CD4-positive, alpha-beta T cell treated with Interleukin-1 beta for 1 hour (primary cell): ENCODE results near the gene TRPC5OS.
A peak's percentile ranks its signal among the peaks of the same experiment; 100 is the strongest.

Experiments used
- DNase-seq, 2 donors: peaks; one replicate each; pipeline ENCODE4 v3.0.0-alpha.2; 2020 to 2022

TRPC5OS gene

DNA sequence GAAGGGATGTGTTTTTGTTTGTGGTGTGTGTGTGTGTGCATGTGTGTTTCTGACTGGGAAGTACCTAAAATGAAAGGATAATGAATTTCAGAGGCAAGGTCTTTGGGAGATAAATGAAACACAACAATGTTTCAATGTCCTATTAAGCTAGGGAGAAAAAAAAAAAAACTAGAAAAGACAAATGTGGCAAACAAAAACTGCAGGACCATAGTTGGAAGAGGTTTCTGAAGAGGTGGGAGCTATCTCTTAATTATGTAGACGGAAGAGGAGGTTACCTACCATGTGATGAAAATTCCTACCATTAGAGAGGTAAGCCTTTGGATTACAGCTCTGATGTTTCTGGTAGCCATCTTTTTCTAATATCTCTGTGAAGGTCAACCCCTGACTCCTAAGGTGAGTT is at the start of gene TRPC5OS:
Gene TRPC5OS, plus strand, starts transcription at position 301 of the 400 bp plus-strand sequence. CDS start 25,669 bp downstream, outside the sequence.
- no peak for DNase-seq

DNA sequence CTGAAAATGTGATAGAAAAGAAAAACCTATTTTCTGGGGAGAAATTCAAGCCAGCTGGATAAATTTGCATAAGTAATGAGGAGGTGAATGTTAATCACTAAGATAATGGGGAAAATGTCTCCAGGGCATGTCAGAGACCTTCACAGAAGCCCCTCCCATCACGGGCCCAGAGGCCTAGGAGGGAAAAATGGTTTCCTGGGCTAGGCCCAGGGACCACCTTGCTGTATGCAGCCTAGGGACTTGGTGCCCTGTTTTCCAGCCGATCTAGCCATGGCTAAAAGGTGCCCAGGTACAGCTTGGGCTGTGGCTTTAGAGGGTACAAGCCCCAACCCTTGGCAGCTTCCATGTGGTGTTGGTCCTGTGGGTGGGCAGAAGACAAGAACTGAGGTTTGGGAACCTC is 46.6 kb upstream of the TRPC5OS start:
- DNase-seq: no peak

DNA sequence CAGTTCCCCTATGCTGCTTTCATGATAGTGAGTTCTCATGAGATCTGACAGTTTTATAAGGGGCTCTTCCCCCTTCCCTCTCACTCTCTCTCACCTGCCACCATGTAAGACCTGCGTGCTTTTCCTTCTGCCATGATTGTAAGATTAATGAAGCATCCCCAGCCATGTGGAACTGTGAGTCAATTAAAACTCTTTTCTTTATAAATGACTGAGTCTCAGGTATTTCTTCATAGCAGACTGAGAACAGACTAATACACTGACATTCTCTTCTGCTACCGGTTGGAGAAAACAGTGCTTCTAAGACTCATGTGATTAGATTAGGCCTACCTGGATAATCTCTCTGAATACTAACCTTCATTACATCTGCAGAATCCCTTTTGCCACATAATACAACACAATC is 45.4 kb upstream of the TRPC5OS start:
- no peak for DNase-seq

DNA sequence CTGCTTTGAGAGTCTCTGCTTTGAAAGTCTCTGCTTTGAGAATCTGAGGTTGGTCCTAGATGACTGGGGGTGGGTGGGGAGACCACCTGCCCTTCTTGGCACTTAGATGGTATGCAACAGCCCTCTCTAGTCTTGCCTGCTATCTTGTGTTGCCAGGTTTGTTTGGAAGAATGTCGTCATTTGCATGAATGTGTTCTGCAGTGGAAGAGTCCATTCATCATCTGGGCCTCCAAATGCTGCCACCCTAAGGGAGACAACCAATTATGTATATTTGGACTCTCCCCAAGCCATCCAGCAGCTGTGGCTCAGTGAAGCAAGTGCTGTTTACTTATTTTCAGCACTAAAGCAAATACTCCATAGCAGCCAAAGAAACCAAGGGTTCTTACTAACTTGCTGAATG is 44.6 kb upstream of the TRPC5OS start:
- DNase-seq: no peak

DNA sequence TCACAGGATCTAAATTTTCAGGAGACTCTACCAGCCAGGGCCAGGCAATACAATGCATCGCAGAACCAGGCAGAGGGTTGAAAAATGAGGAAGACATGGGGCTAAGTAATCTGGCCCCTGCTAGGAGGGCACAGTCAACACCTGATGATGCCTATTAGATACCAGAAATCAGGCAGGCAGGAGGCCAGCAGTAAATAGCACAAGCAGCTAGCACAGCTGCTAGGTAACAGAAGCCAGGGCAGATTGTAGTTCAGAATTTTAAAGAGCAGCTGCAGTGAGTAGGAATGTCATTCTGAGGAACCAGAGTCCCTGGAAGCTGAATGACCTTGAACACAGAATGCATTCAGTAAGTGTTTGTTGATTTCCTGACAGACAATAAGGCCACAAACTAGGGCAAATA is 38.8 kb upstream of the TRPC5OS start:
- DNase-seq: no peak

DNA sequence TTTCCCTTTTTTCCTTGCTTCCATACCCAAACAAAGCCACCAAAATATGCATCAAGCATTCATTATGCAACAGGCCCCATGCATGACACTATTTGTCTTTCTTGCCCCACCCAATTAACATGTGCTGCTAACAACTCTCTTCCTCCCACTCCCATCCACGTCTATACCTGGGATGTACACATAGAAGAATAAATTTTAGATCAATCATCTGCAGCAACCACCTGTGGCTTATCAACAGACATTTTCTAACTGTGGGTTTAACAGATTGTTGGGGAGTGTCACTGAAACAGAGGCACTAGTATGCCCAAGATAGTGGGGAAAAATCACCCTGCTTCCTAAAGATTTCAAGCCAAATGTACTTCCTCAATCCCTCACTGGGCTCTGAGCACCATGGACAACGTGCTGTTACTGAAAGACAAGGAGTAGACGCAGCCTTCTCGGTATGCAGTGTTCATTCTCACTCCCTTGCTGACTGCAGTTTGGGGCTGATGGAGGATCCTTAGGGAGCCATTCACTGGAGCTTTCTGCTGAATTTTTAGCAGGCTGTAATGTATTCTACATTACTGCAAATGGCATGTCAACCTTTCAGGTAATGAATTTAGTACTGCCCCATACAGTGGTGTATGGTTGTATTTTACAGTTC is 28.4 kb upstream of the TRPC5OS start:
- DNase-seq: no peak

GRCh38 chrX:111848541-111848940 is 27.4 kb upstream of the TRPC5OS start:
- no peak for DNase-seq

- DNase-seq: no peak
Measured at GRCh38 chrX:111850975-111851374, 25.0 kb upstream of the TRPC5OS start.

- DNase-seq: no peak
Measured at GRCh38 chrX:111854556-111855490, 21.2 kb upstream of the TRPC5OS start.

DNA sequence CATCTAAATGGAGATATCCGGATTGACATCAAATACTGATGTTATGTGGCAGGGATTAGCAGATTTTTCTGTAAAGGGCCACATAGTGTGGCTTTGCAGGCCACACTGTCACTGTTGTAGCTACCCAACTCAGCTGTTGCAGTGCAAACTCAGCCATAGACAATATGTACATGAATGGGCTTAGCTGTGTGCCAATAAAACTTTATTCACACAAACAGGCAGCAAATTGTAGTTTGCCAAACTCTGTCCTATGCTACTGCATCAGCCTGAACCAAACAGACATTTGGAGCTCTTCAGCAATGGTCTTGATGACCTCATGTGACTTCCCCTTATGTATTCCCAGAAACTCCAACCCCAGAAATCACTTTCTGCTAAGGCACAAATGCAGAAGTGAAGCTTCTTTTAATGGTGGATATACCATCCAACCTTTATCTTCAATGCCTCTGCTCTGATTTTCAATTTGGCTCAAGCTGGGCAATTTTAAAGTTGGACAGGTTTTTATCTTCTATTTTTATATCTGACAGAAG is 18.4 kb upstream of the TRPC5OS start:
- no peak for DNase-seq

GRCh38 chrX:111861605-111862004 is 14.4 kb upstream of the TRPC5OS start:
- DNase-seq: no peak

GRCh38 chrX:111867236-111867635 is 8.7 kb upstream of the TRPC5OS start:
- DNase-seq: no peak

GRCh38 chrX:111868726-111869638 is 7.0 kb upstream of the TRPC5OS start:
- no peak for DNase-seq

- peak in 1 of 2 donors; percentile 9 for DNase-seq
Measured at GRCh38 chrX:111869639-111870034, 6.3 kb upstream of the TRPC5OS start.

DNA sequence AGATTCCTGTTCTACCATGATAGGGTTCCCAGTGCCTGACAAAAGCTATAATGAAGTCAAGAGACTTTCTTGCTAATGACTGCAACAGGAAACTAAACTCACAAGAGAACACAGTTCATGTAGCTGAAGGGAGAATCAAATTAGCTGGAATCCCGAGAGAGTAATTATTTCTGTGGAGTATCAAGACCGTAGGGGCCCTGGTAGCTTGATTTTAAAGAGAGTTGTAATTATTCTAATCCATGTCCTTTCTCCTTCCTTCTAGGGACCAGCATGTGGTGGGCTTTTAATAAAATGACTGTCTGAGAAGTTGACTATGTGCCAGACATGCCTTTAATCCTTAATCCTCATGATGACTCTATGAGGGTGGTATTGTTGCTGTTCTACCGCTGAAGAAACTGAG is 1.7 kb upstream of the TRPC5OS start:
- DNase-seq: no peak

- DNase-seq: no peak
Measured at GRCh38 chrX:111876646-111877045, 665 bp downstream of the TRPC5OS start.

DNA sequence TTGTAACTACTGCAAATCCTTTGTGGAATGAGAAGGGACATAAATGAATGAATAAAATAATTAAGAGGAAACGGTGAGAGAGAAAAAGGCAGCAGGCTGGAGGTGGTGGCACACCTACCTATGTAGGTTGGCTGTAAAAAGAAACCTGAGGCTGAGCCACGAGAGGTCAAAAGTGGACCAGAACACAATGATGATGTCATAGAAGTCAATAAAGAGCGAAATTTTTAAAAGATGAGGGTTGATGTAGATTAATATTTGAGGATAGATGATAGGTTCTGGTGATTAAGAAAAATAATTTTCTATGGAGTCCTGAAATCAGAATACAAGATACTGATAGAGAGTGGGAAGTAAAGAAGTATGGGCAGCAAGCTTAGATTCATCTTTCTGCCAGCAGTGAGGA is 1.7 kb downstream of the TRPC5OS start:
- no peak for DNase-seq

GRCh38 chrX:111880735-111881134 is 4.8 kb downstream of the TRPC5OS start:
- DNase-seq: no peak

GRCh38 chrX:111881715-111882114 is 5.7 kb downstream of the TRPC5OS start:
- no peak for DNase-seq

GRCh38 chrX:111886678-111887077 is 10.7 kb downstream of the TRPC5OS start:
- DNase-seq: no peak

GRCh38 chrX:111888600-111888999 is 12.6 kb downstream of the TRPC5OS start:
- DNase-seq: no peak

DNA sequence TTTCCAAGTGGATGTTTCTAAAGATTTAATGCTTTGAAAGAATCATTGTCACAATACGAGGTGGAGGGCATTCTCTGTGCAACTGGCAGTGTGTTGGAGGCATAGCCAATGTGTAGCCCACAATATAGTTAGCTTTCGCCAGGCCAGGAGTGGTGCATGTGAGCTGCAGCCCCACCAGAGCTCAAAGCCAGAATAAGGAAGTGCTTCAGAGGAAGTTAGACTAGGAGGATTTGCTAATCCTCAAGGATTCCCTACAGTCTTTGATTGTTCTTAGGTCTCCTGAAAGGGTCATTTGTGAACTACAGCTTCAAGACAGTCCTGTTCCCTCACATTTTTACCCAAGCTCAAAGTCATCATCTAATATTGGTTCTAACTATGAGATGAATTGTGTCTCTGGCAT is 16.4 kb downstream of the TRPC5OS start:
- DNase-seq: no peak

- no peak for DNase-seq
Measured at GRCh38 chrX:111896148-111896547, 20.2 kb downstream of the TRPC5OS start.
